HG03095 (cell line): ENCODE data around the gene DNAAF8.

Experiments
- ATAC-seq: cut with Tn5 transposase; IDR thresholded peaks from one replicate; pipeline ENCODE4 v1.9.1; 2021; ENCODE audit warnings: moderate library complexity; ENCODE audit not compliant: unreplicated experiment

DNAAF8 gene

DNA sequence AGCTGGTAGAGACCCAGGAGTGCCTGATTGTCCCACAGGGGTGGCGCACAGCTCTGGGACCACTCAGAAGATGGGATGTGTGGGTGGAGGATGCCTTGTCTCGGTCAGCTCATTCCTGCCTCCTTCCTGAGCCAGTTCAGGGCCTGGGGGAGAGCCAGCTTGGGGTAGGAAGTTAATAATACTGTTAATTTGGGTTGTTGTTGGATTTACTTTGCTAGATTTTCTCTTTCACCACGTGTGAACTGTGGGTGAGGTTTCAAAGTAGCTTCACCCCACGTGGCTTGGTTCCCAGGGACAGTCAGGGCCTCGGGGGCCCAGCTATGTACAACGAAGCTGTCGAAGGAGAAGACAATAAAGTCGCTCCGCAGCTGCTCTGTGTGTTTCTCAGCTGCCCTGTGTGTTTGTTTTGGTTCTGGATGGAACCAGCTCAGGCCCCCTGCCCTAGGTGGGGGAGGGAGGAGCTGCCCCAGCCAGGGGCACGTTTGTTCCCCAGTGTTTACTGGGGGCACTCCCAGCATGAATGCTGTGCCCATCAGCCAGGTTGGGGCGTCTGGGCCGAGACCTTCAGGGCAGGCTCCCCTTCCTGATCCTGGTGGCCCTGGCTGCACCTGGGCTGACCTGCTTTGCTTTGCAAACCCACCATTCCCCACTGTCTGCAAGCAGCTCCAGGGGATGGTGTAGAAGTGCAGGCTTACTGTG, 38.7 kb upstream of the DNAAF8 start:
- ATAC-seq, result no peak

DNA sequence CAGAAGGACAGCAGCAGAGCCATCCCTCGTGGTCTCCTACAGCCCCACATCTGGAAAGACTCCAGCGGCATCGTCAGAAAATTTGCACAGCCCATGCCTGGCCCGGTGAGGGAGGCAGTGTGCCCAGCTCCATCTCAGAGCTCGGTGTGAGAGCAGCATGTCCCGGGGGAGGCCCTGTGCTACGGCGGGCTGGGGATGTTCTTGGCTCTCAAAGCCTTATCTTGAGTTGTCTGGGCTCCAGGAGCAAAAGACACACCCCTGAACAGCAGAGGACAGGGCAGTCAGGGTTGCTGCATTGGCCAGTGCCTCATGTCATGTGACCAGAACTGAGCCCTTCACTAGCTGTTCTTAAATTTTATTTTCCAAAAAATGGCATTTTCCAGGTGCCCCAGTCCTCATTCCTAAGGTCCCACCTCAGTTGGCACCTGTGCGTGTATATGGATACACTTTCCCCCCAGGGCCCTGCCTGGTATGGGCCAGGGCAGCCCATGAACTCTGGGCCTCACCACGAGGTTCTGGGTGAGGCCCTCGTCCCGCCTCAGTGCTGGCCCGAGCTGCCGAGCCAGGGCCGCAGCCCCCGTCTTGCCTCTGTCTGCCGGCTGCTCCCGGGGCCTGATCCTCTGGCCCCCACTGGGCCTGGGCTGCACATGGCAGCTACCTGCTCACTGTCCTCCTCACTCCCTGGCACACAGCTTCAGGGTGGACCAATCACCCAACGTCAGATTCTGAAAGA, 38.0 kb upstream of the DNAAF8 start:
- ATAC-seq, result no peak

DNA sequence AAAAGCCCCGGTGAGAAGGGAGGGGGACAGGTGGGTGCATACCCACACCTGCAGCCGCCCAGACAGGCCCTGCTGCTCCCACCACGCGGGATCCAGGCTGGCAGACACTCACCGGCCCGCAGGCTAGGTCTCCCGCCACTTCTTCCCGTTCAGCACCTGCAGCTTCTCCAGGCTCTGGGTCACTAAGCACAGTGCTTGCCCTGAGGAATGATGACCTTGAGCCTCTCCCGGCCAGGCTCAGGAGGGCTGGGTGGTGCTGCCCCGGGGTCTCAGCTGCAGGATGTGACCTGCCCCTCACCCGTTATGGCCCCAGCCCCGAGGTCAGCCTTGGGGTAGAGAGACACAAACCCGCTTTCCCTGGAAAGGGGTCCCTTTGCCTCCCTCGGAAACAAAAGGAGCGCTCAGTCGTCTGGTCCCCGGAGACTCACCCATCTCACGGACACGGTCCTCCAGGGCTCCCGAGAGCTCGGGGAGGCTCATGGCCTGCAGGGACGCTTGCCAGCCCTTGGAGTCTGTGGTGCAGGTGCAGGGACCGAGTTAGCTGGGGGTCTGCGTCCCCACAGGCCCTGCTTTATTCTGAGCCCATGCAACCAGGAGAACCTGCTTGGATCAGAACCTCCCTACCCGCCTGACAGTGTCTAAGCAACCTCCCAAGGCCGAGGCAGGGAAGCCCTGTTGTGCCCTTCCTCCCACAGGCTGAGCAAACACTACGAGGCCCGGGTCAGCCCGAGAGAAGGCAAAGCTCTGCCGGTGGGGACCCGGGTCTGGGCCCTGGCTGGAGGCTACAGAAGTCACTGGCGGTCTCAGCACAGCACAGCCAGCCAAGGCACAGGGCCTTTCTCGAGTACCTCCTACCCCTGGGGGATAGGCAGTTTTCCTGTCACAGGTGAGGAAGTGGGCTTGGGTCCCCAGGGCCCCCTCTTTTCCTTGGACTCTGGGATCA, 37.2 kb upstream of the DNAAF8 start:
- no peak for ATAC-seq

DNA sequence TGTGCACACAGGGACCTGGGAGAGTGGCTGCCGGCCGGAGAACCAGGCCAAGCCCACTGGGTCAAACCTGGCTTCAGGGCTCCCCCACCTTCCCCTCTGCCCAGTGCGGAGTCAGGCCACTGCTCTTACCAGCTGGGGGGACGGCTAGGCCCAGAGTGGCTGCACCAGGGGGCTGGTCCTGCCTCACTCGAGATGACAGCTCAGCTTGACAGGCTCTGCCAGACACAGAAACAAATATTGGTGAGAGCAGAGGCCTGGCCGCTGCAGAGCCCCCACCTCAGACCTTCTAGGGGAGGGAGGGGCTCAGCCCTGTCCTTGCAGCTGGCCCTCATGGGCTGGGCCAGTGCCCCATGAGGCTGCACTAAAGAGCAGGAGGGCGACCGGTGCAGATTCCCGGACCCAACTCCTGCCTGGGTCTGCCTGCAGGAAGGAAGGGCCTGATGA, 36.5 kb upstream of the DNAAF8 start:
- no peak for ATAC-seq

DNA sequence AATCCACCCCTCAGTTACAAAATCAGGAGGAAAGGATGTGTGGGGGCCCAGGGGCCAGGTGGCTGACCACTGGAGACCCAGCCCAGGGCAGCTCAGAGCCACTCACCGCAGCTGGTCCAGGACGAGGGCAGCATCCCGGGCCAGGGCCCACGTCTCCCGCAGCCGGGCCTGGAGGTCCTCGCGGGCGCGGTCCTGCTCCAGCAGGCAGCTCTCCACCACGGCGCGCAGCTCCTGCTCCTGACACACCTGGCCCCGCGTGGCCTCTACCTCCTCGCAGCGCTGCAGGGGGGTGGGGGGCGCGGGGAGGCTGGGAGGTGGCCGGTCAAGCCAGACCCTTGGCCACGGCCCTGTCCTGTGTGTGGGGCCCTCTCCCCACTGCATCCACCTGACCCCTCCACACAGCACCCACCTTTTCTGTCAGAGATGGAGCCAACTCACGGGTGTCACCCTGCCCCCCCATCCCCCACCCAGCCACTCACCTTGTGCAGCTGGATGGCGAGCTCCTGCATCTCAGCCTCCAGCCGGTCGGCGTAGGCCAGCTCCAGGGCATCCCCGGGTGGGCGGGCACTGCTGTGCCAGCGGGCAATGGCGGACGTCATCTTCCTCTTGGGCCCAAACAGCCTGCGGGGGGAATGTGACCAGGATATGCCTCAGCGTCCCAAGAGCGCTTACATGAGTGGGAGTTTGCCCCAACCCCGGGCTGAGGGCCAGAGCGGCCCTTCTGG, 35.9 kb upstream of the DNAAF8 start:
- no peak for ATAC-seq

DNA sequence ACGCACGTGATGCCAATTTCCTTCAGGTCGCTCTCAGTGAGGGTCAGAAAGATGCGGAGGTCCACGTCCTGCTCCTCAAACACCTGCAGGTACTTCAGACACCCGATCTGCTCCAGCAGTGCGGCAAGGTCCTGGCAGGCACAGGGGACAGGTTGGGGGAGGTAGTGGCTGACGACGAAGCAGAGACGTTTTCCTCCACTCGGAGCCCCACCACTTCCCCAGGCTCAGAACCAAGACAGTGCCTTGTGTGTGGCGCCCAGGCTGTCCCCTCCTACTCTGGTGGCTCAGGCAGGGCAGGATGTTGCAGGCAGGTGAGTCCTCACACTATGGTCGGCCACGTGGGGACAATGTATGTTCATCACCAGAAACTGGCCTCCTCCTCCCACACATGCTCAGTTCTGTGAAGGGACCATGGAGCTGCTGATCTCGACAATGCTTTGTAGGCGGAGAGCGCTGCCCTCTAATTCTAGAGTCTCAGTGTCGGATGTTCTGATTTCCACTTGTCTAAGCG, 35.2 kb upstream of the DNAAF8 start:
- no peak for ATAC-seq

DNA sequence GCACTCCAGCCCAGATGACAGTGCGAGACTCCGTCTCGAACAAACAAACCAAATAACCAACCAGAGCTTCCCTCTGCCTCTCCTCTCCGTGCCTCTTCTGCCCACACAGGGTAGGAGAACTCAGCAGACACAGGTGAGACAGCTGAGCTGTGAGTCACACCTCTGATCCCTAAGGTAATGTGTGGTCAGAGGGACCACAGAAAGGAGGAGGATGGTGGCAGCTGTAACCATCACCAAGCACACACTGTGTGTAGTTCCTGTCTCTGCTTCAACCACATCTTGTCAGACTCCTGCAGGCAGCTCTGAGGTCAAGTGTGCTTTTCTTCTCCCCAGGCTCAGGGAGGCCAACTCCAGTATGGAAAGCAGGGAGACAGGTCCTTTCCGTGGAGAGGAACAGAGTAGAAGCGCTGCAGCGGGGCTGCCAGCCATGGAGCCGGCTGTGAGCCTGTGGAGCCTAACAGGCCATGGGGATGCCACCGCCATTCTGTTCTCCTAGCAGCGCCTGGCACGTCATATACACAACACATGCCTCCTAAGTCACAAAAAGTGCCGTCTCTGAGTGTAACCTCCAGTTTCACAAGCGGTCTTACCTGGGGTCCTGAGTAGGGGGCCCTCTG, 33.8 kb upstream of the DNAAF8 start:
- ATAC-seq, result no peak

DNA sequence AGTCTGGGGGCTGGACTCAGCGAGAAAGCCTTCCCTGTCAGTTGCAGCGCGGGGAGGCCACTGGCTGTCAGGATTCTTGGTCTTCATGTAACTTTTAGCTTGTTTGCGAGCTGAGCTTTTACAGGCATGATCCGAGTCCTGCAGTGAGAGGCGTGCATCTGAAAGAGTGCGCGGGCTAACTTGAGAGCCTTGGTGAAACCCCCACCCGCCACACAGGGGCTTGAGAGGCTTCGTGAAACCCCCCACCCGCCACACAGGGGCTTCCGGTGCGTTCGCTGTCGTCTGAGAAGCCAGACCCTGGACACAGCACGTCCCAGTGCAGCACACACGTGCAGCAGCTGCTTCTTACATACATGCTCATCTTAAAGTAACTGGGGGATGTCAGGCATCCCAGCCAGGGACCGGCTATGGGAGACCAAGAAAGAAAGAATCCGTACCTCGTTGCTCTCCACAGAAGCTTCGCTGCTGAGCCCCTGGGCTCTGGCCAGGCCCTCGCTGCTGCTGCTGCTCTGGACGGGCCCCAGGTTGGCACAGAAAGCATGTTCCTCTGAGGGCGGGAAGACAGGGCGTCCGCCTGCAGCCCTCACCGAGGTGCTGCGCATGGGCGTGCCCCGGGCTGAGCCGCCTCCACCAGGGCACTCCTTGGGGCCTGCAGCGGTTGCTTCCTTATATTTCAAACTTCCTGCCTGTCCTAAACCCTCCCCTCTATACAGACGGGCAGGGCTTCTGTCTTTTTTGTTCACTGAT, 33.2 kb upstream of the DNAAF8 start:
- no peak for ATAC-seq

DNA sequence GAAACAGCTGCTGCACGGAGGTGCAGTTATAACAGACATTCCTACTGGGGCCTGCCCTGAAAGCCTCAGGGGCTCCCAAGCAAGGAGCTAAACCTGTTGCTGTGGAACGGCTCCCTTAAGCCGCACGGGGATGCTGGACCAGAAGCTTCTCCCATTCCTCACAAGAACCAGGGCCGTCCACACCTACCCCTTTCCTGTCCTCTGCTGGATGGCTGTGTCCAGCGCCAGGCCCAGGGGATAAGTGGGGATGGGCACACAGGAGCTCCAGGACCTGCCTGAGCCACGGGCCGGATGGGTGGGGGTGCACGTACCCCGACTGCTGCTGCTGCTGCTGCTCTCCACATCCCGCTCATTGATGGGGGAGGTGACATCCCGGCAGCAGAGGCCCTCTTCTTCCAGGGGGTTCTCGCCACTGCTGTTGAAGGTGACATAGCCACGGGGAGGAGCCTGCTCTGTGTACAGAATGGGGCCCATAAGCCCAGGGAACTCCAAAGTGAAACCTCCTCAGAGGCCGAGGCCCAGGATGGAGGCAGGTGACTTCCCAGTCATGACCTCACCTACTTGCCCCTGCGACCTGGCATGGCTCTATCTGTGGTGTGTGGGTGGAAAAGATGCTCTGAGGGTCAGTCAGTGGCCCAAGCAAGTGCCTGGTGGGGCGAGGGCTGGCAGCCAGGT, 32.4 kb upstream of the DNAAF8 start:
- no peak for ATAC-seq

DNA sequence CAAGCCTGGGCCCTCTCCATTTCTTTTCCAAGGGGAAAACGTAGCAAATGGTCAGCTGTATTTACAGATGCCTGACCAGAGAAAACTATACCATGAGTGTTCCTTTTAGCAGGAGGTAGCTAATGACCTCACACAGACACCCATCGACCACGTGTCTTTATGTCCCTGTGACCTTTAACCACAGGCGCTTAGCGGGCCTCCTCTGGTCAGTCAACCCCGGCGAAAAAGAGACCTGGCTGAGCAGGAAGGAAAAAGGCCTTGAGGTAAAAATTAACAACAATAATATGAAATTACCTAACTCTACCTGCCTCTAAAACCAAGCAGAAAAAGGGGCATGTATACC, 31.9 kb upstream of the DNAAF8 start:
- no peak for ATAC-seq

DNA sequence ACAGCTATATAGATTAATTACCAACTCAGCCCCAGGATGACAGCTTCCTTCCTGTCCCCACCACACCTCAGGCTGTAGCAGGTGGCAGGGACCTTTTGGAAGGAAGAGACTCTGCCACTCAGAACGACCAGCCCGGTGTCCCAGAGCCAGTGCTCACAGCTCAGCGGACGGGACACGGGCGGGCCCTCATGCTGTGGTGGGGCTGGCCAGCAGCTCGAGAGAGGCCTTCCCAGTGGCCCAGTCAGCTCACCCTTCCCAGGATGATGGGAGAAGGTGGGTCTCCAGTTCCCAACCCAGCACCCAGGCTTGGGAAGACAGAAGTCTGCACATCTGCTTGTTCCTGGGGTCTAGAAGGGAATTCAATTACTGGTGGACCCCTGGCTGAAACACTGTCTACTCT, 30.4 kb upstream of the DNAAF8 start:
- ATAC-seq, result no peak

DNA sequence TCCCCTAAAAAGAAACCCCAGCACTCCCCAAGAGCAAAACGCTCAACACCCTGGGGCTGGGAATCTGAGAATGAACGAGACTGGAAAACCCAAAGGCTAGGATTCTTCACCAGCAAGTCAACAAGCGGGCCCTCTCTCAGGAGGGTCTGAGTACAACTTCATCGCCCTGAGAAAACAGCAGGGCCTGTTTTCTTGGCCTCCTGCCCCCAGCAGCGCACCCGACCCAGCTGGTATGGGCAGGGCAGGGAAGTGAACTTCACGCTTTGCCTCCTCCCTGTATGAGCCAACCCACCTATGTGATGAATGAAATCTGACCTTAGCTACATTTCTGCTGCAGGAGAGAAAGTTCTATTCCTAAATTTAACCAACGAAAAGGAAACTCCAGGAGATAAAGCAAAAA, 29.8 kb upstream of the DNAAF8 start:
- ATAC-seq, result no peak

DNA sequence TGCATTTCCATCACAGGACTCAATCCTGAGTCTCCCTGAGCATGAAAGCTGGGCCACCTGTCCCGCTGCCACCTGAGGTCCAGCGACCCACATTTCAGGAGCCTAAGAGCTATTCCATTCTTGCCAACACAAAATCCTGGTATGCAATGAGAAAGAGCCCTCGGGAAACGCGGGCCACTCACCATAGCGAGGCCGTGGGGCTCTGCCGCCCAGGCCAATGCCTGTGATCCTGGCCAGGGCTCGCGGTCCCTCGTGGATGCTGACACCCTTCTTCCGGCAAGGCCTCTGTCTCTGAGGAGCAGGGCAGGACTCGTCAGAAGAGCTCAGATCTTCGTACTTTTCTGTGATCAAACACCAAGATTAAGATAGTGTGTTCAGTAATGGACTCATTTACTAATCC, 29.4 kb upstream of the DNAAF8 start:
- no peak for ATAC-seq

DNA sequence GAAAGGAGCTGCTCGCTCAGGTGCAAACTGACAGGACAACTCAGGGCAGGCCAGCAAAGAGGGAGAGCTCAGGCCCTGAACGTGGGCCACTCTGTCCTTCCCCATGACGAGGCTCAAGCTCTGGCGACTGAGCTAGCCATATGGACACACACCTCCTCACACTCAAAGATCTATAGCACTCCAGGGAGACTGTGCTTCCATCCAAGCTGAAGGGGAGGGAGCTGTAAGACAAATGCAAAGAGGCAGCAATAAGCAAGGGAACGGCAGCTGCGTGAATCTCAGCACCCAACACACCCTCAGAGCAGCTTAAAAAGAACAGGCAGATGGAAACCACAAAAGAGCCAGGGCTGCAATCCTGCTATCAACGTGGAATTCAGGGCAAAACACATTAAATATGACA, 27.5 kb upstream of the DNAAF8 start:
- ATAC-seq, result no peak

DNA sequence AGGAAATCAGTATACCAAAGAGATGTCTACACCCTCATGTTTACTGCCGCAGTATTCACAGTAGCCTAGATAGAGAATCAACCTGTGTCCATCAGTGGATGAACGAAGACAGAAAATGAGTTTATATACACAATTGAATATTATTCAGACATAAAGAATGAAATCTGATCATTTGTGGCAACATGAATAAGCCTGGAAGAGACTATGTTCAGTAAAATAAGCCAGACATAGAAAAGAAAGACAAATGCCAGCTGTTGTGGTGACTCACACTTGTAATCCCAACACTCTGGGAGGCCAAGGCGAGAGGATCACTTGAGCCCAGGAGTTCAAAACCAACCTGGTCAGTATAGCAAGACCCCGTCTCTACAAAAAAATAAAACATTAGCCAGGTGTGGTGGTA, 24.9 kb upstream of the DNAAF8 start:
- no peak for ATAC-seq

DNA sequence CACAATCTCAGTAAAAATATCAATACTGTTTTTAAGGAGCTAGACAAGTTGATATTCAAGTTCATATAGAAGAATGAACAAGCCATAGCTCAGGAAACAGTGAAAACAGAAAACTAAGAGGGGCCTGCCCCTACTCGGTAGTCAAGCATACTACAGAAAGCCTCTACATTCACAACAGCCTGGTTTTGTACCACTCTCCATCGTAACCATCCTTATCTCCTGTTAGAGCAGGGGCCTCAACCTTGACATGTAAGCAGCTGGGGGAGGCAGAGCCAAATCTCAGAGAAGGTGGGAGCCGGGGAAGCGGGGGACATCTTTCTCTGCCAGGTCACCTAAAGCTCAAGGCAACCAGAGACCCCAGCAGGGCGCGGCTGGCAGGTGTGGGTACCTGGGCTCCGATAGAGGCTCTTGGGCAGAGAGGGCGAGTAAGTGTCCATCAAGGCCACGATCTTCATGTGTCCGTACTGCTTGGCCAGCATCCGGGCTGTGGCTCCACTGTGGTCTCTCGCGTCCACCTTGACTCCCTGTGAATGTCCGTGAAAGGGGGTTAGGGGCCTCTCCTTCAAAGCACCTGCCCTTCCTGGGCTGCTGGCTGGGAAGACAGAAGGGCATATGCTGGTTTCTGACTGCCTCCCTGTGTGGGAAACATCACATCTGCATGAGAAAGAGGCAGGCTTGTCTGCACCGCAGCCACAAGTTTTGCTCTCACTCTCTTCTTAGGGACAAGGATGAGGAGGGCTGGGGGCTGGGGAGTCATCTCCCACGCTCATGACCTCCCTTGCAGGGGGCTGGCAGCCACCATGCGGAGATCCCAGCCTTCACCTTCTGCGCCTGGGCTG, 20.5 kb upstream of the DNAAF8 start:
- ATAC-seq, result no peak

DNA sequence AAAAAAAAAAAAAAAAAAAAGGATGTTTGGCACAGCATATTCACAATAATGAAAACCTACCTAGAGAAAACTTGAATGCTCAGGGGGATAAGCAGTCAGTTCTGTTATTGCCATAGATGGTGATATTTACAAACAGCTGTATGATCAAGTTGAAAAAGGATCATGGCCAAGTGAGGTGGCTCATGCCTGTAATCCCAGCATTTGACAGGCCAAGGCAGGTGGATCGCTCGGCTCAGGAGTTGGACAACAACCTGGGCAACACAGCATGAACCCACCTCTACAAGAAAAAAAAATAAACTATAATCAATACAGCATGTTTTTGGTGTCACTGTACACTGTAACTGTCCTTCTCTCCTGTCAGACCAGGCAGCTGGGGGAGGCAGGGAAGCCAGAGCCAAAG, 19.3 kb upstream of the DNAAF8 start:
- ATAC-seq, result no peak

DNA sequence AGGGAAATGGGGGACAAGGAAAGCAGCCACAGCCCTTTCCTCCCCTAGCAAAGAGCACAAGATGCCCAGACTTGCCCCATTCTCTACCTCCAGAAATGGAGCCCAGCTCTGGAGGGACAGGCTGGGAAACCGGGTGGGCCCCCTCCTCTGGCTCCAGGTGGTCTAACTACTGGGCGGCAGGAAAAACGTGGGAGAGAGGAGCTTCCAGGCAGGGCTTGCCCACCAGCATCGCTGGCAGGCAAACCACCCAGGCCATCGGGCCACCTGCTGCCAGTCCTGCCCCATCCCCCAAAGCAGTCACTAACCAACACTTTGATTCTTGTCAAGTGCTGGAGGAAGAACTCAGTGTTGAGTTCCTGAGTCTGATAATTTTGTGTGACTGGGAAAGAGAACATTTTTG, 15.9 kb upstream of the DNAAF8 start:
- ATAC-seq, result no peak
